Naive thymus-derived CD4-positive, alpha-beta T cell (primary cell): ENCODE results near the gene SLC13A2. TPM values are rescaled to one million over a fixed set of nuclear protein-coding genes. Genes with fewer than 3 reads are reported as not detected.
A peak's percentile ranks its signal among the peaks of the same experiment; 100 is the strongest.

Source experiments
- ATAC-seq: fragments of 150-1000 bp; cut with Tn5 transposase; 2 replicates; pipeline ENCODE4 v1.10.0; 2021; ENCODE audit warnings: mild to moderate bottlenecking, moderate library complexity
- CTCF ChIA-PET: fragments of 350-600 bp; sonication (Branson Sonifier 250); formaldehyde crosslinking; loops from one replicate; lab custom pipeline; 2021; ENCODE audit warnings: antibody characterized with exemption; lab: Charles Lee
- POLR2A ChIA-PET: fragments of 350-600 bp; sonication (Branson Sonifier 250); formaldehyde crosslinking; loops from one replicate; lab custom pipeline; 2021; ENCODE audit warnings: antibody characterized with exemption, inconsistent platforms; lab: Charles Lee
- DNase-seq, 9 donors: peaks; one replicate each; pipeline versions ENCODE4 v3.0.0 to v3.0.0-alpha.2; 2020 to 2022; ENCODE audit warnings: mixed read lengths in 1 of 9
- H3K27ac ChIP-seq: one replicate; pipeline ENCODE4 v1.7.0; 2013; ENCODE audit warnings: mild to moderate bottlenecking, low read depth, low read length, moderate library complexity
- H3K27me3 ChIP-seq, 2 donors: one replicate each; pipeline ENCODE4 v1.7.0; 2013; ENCODE audit warnings: low read length in 2 of 2, mild to moderate bottlenecking in 2 of 2, moderate library complexity in 2 of 2; ENCODE audit not compliant: control insufficient read depth in 2 of 2, insufficient read depth in 2 of 2
- H3K36me3 ChIP-seq, 3 experiments: 1 replicate in 2 of 3; 2 replicates in 1 of 3; pipeline ENCODE4 v1.7.0; 2013; ENCODE audit warnings: low read length in 3 of 3, mild to moderate bottlenecking in 3 of 3, moderate library complexity in 1 of 3; ENCODE audit not compliant: insufficient read depth in 3 of 3, control insufficient read depth in 2 of 3
- H3K4me1 ChIP-seq, 2 donors: one replicate each; pipeline ENCODE4 v1.7.0; 2013; ENCODE audit warnings: low read length in 2 of 2, mild to moderate bottlenecking in 2 of 2, moderate library complexity in 1 of 2; ENCODE audit not compliant: control insufficient read depth in 2 of 2, insufficient read depth in 2 of 2
- H3K4me3 ChIP-seq: 2 replicates; pipeline ENCODE4 v1.7.0; 2013; ENCODE audit warnings: mild to moderate bottlenecking, low read length
- H3K9me3 ChIP-seq, 3 experiments: 1 replicate in 2 of 3; 2 replicates in 1 of 3; pipeline ENCODE4 v1.7.0; 2013; ENCODE audit warnings: low read length in 3 of 3; ENCODE audit not compliant: control insufficient read depth in 2 of 3
- H3K27ac Mint-ChIP-seq, 9 donors: one replicate each; pipeline ENCODE4 v1.8.0; 2020 to 2022; ENCODE audit warnings: mixed read lengths in 9 of 9, mild to moderate bottlenecking in 8 of 9, moderate library complexity in 5 of 9, inconsistent platforms in 2 of 9
- H3K27me3 Mint-ChIP-seq, 5 donors: one replicate each; pipeline ENCODE4 v1.8.0; 2021 to 2022; ENCODE audit warnings: mixed read lengths in 5 of 5, mild to moderate bottlenecking in 1 of 5
- H3K36me3 Mint-ChIP-seq, 5 donors: one replicate each; pipeline ENCODE4 v1.8.0; 2020 to 2022; ENCODE audit warnings: mixed read lengths in 5 of 5, mild to moderate bottlenecking in 3 of 5, inconsistent platforms in 1 of 5
- H3K4me1 Mint-ChIP-seq, 7 donors: one replicate each; pipeline ENCODE4 v1.8.0; 2020 to 2022; ENCODE audit warnings: mixed read lengths in 7 of 7, mild to moderate bottlenecking in 3 of 7, inconsistent platforms in 1 of 7
- H3K4me3 Mint-ChIP-seq, 10 donors: one replicate each; pipeline ENCODE4 v1.8.0; 2020 to 2022; ENCODE audit warnings: mild to moderate bottlenecking in 10 of 10, mixed read lengths in 10 of 10, moderate library complexity in 6 of 10, inconsistent platforms in 2 of 10
- H3K9me3 Mint-ChIP-seq, 11 donors: one replicate each; pipeline ENCODE4 v1.8.0; 2020 to 2022; ENCODE audit warnings: mixed read lengths in 11 of 11, mild to moderate bottlenecking in 4 of 11, inconsistent platforms in 1 of 11, moderate library complexity in 1 of 11
- intact Hi-C, 2 donors: fragments of 100-400 bp; cut with micrococcal nuclease; formaldehyde crosslinking; loops; one replicate each; pipeline ENCODE4 v1.15.1; 2023
- polyA plus RNA-seq, 2 donors: library from polyadenylated mRNA; unstranded; fragments of 300-500 nt; fragmentation: Illumina TruSeq; gene quantifications; one replicate each; pipeline ENCODE4 v1.2.3, GENCODE V29; 2021
- total RNA-seq, 6 experiments: library from RNA in 5 of 6; stranded (reverse) in 5 of 6; gene quantifications; 1 replicate in 5 of 6; 2 replicates in 1 of 6; pipeline ENCODE4 v1.2.3 and lab custom pipeline; 2021 to 2026

SLC13A2 gene
- total and polyA plus RNA-seq, 7 experiments from 2014 or later, result not detected

GRCh38 chr17:28497931-28498330 lies 24.5 kb downstream of the SLC13A2 start:
- ChIA-PET CTCF (interaction anchor here (1.7 kb wide), 1 partner anchor 55 kb away, joined by 3 read pairs; no protein-coding TSS in a partner anchor), POLR2A (no interaction called here)
- no peaks in the 10 kb centered on the region for H3K27me3 Mint-ChIP-seq
- H3K9me3 Mint-ChIP-seq, result no peaks in the 10 kb centered on the region
- no peaks in the 10 kb centered on the region for H3K9me3 ChIP-seq
- H3K27me3 ChIP-seq, result no peaks in the 10 kb centered on the region
- H3K4me3 Mint-ChIP-seq, result no peak overlapping the region
- H3K4me1 ChIP-seq, result no peaks in the 10 kb centered on the region
- H3K36me3 ChIP-seq, result no peaks in the 10 kb centered on the region
- H3K27ac Mint-ChIP-seq, result no peak overlapping the region
- no peak overlapping the region for H3K27ac ChIP-seq
- no peak overlapping the region for H3K4me3 ChIP-seq
- no peak for ATAC-seq
- no peak for DNase-seq
- H3K36me3 Mint-ChIP-seq, result no peaks in the 10 kb centered on the region
- intact Hi-C loops, result no loop called here
- peaks cover 0 to 2% (median 0%) of the 10 kb centered on the region in 7 donors for H3K4me1 Mint-ChIP-seq

- Mint-ChIP-seq H3K4me1 (peaks cover 0 to 2% (median 0%) of the 10 kb centered on the region in 7 donors), H3K36me3 (no peaks in the 10 kb centered on the region), H3K27me3 (no peaks in the 10 kb centered on the region), H3K4me3 (no peak overlapping the region), H3K9me3 (no peaks in the 10 kb centered on the region), H3K27ac (no peak overlapping the region)
- no peak for ATAC-seq
- ChIA-PET POLR2A (no interaction called here), CTCF (interaction anchor here (1.7 kb wide), 1 partner anchor 54 kb away, joined by 3 read pairs; no protein-coding TSS in a partner anchor)
- intact Hi-C loops, result no loop called here
- no peak for DNase-seq
- H3K4me3 ChIP-seq, result no peak overlapping the region
- H3K4me1 ChIP-seq, result no peaks in the 10 kb centered on the region
- H3K27me3 ChIP-seq, result no peaks in the 10 kb centered on the region
- H3K9me3 ChIP-seq, result no peaks in the 10 kb centered on the region
- H3K36me3 ChIP-seq, result no peaks in the 10 kb centered on the region
- H3K27ac ChIP-seq, result no peak overlapping the region
Observed at GRCh38 chr17:28498652-28499363, 25.4 kb downstream of the SLC13A2 start.

- ChIA-PET POLR2A (no interaction called here), CTCF (interaction anchor here (0.7 to 1.7 kb wide), 2 partner anchors 12 to 54 kb away, joined by 3 read pairs; no protein-coding TSS in a partner anchor)
- ATAC-seq (no peak), DNase-seq (no peak)
- H3K9me3 ChIP-seq, result no peaks in the 10 kb centered on the region
- no peak overlapping the region for H3K27ac Mint-ChIP-seq
- intact Hi-C loops, result no loop called here
- H3K4me3 ChIP-seq, result no peak overlapping the region
- H3K4me1 ChIP-seq, result no peaks in the 10 kb centered on the region
- H3K27me3 ChIP-seq, result no peaks in the 10 kb centered on the region
- no peaks in the 10 kb centered on the region for H3K36me3 Mint-ChIP-seq
- peaks cover 0 to 4% (median 0%) of the 10 kb centered on the region in 5 donors for H3K27me3 Mint-ChIP-seq
- no peak overlapping the region for H3K27ac ChIP-seq
- H3K4me3 Mint-ChIP-seq, result no peak overlapping the region
- H3K36me3 ChIP-seq, result no peaks in the 10 kb centered on the region
- H3K4me1 Mint-ChIP-seq, result peaks cover 0 to 2% (median 0%) of the 10 kb centered on the region in 7 donors
- no peaks in the 10 kb centered on the region for H3K9me3 Mint-ChIP-seq
Observed at GRCh38 chr17:28499364-28499664, 25.9 kb downstream of the SLC13A2 start.

DNA sequence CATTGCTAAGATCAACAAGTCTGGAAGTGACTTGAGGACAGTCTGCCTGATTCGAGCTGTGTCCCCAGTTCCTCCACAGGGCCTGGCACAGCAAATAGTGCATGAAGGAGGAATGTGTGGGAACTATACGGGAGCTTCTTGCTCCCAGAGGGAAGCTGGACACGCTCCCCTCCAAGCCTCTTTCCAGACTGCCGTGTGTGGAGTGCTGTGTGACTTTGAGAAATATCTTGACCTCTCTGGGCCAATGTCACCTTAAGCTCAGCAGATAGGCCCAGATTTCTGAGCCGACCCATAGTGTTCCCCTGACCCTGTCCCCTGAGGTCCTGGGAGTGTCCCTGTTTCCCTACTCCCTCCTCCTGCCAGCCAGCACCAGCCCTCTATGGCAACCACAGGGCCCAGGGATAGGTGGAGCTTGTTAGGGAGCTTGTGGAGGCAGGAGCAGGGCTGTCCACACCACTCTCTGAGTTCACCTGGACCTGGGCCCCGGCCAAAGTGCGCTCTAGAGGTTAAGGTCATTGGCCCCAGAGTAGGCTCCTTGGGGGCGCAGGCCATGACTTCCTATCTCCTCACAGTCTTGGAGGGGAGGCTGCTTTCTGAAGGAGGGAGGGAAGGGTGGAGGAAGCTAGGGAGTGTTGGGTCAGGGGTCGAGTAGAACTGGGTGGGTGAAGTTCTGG lies 26.4 kb downstream of the SLC13A2 start:
- Mint-ChIP-seq H3K27me3 (peaks cover 0 to 6% (median 0%) of the 10 kb centered on the region in 5 donors), H3K4me1 (peaks cover 0 to 2% (median 0%) of the 10 kb centered on the region in 7 donors), H3K9me3 (no peaks in the 10 kb centered on the region), H3K36me3 (no peaks in the 10 kb centered on the region), H3K4me3 (no peak overlapping the region), H3K27ac (peak overlapping the region in 1 of 9 donors; percentile 65)
- no peak for ATAC-seq
- Histone ChIP-seq H3K27me3 (no peaks in the 10 kb centered on the region), H3K4me3 (no peak overlapping the region), H3K9me3 (no peaks in the 10 kb centered on the region), H3K27ac (no peak overlapping the region), H3K36me3 (no peaks in the 10 kb centered on the region), H3K4me1 (no peaks in the 10 kb centered on the region)
- no peak for DNase-seq
- CTCF ChIA-PET, result interaction anchor here (0.6 to 1.7 kb wide), 3 partner anchors 13 to 53 kb away, joined by 3 read pairs; no protein-coding TSS in a partner anchor
- POLR2A ChIA-PET, result no interaction called here
- intact Hi-C loops, result no loop called here

GRCh38 chr17:28500712-28501379 lies 27.4 kb downstream of the SLC13A2 start:
- peaks cover 0 to 9% (median 5%) of the 10 kb centered on the region in 5 donors for H3K27me3 Mint-ChIP-seq
- Histone ChIP-seq H3K9me3 (no peaks in the 10 kb centered on the region), H3K27ac (no peak overlapping the region), H3K27me3 (no peaks in the 10 kb centered on the region), H3K4me3 (no peak overlapping the region), H3K4me1 (no peaks in the 10 kb centered on the region), H3K36me3 (no peaks in the 10 kb centered on the region)
- no peaks in the 10 kb centered on the region for H3K36me3 Mint-ChIP-seq
- no peak overlapping the region for H3K27ac Mint-ChIP-seq
- no peak for DNase-seq
- ChIA-PET POLR2A (interaction anchor here (0.6 kb wide), 1 partner anchor 115 kb away, joined by 3 read pairs; no protein-coding TSS in a partner anchor), CTCF (no interaction called here)
- no peaks in the 10 kb centered on the region for H3K9me3 Mint-ChIP-seq
- H3K4me3 Mint-ChIP-seq, result no peak overlapping the region
- intact Hi-C loops, result no loop called here
- H3K4me1 Mint-ChIP-seq, result peaks cover 0 to 2% (median 0%) of the 10 kb centered on the region in 7 donors
- ATAC-seq, result no peak

GRCh38 chr17:28501421-28502284 lies 28.2 kb downstream of the SLC13A2 start:
- Mint-ChIP-seq H3K36me3 (no peaks in the 10 kb centered on the region), H3K27ac (no peak overlapping the region), H3K9me3 (no peaks in the 10 kb centered on the region), H3K4me1 (peaks cover 0 to 2% (median 0%) of the 10 kb centered on the region in 7 donors), H3K27me3 (peaks cover 0 to 9% (median 7%) of the 10 kb centered on the region in 5 donors), H3K4me3 (no peak overlapping the region)
- H3K36me3 ChIP-seq, result no peaks in the 10 kb centered on the region
- H3K4me3 ChIP-seq, result no peak overlapping the region
- no peak overlapping the region for H3K27ac ChIP-seq
- intact Hi-C loops, result no loop called here
- no peak for ATAC-seq
- ChIA-PET POLR2A (interaction anchor here (0.6 kb wide), 1 partner anchor 114 kb away, joined by 3 read pairs; no protein-coding TSS in a partner anchor), CTCF (no interaction called here)
- no peak for DNase-seq
- no peaks in the 10 kb centered on the region for H3K27me3 ChIP-seq
- H3K4me1 ChIP-seq, result no peaks in the 10 kb centered on the region
- H3K9me3 ChIP-seq, result no peaks in the 10 kb centered on the region
